DND-41 (cell line): Measurements from ENCODE around the gene UGDH.

Source experiments
- ATAC-seq: fragments of 200-7000 bp; cut with Tn5 transposase; 3 replicates; pipeline ENCODE4 v1.9.1; 2021; ENCODE audit warnings: low read depth; ENCODE audit not compliant: insufficient read depth
- DNase-seq: peaks from one replicate; pipeline ENCODE4 v3.0.0-alpha.2; 2020
- H2AFZ ChIP-seq: 2 replicates; pipeline ENCODE4 v1.6.0; 2012; ENCODE audit warnings: low read depth, low read length
- H3K27ac ChIP-seq: 2 replicates; pipeline ENCODE4 v1.5.1; 2012; ENCODE audit warnings: low read length, inconsistent platforms
- H3K27me3 ChIP-seq: fragments of 200-600 bp; sonication (generic); 2 replicates; pipeline ENCODE4 v1.6.0; 2012; ENCODE audit warnings: low read length, mild to moderate bottlenecking, inconsistent platforms; ENCODE audit not compliant: insufficient read depth, poor library complexity
- H3K36me3 ChIP-seq: 2 replicates; pipeline ENCODE4 v1.5.1; 2012; ENCODE audit warnings: low read length, inconsistent platforms; ENCODE audit not compliant: insufficient read depth
- H3K4me1 ChIP-seq: 2 replicates; pipeline ENCODE4 v1.5.1; 2012; ENCODE audit warnings: mild to moderate bottlenecking, low read length; ENCODE audit not compliant: insufficient read depth
- H3K4me2 ChIP-seq: 2 replicates; pipeline ENCODE4 v1.6.0; 2012; ENCODE audit warnings: mild to moderate bottlenecking, moderate library complexity, low read length, inconsistent platforms; ENCODE audit not compliant: insufficient read depth
- H3K4me3 ChIP-seq, 2 experiments: fragments of 200-600 bp in 1 of 2; shearing (Covaris generic) in 1 of 2; 2 replicates each; pipeline ENCODE4 v1.5.1; 2012 to 2016; ENCODE audit warnings: inconsistent platforms in 2 of 2, low read length in 2 of 2, mild to moderate bottlenecking in 2 of 2, low read depth in 1 of 2, moderate library complexity in 1 of 2
- H3K79me2 ChIP-seq: 2 replicates; pipeline ENCODE4 v1.6.0; 2012; ENCODE audit warnings: low read length, inconsistent platforms; ENCODE audit not compliant: insufficient read depth
- H3K9ac ChIP-seq: 2 replicates; pipeline ENCODE4 v1.6.0; 2012; ENCODE audit warnings: low read depth, mild to moderate bottlenecking, inconsistent platforms, low read length, moderate library complexity
- H3K9me3 ChIP-seq: 2 replicates; pipeline ENCODE4 v1.5.1; 2012; ENCODE audit warnings: low read length, moderate library complexity, mild to moderate bottlenecking, inconsistent platforms; ENCODE audit not compliant: insufficient read depth, severe bottlenecking
- H4K20me1 ChIP-seq: 2 replicates; pipeline ENCODE4 v1.6.0; 2012; ENCODE audit warnings: low read length; ENCODE audit not compliant: insufficient read depth
- CTCF ChIP-seq: IDR thresholded peaks from 2 replicates; pipeline ENCODE4 v1.5.1; 2012; ENCODE audit warnings: borderline replicate concordance, low read length, moderate library complexity, mild to moderate bottlenecking; ENCODE audit not compliant: poor library complexity, severe bottlenecking; ENCODE audit errors: extremely low read depth
- EZH2 ChIP-seq: IDR thresholded peaks from 3 replicates; pipeline ENCODE4 v1.6.1; 2012; ENCODE audit warnings: borderline replicate concordance, low read depth, mild to moderate bottlenecking, moderate library complexity, low read length, inconsistent platforms; ENCODE audit not compliant: severe bottlenecking

Gene UGDH

GRCh38 chr4:39571054-39571453 lies 43.8 kb upstream of the UGDH start:
- Histone ChIP-seq H4K20me1 (no peaks in the 10 kb centered on the region), H3K4me1 (no peaks in the 10 kb centered on the region), H3K79me2 (no peaks in the 10 kb centered on the region), H3K27ac (no peak overlapping the region), H3K9me3 (peaks cover under 1% of the 10 kb centered on the region), H3K27me3 (no peaks in the 10 kb centered on the region), H3K4me3 (no peak overlapping the region), H2AFZ (no peak overlapping the region), H3K9ac (no peak overlapping the region), H3K36me3 (no peaks in the 10 kb centered on the region), H3K4me2 (no peak overlapping the region)
- ATAC-seq (no peak), DNase-seq (no peak)
- no peak for TF ChIP-seq CTCF
- TF ChIP-seq EZH2, result no peak

GRCh38 chr4:39569209-39569608 lies 42.0 kb upstream of the UGDH start:
- no peak overlapping the region for H3K9ac ChIP-seq

GRCh38 chr4:39568805-39569204 lies 41.6 kb upstream of the UGDH start:
- no peaks in the 10 kb centered on the region for H3K36me3 ChIP-seq
- no peaks in the 10 kb centered on the region for H3K27me3 ChIP-seq
- TF ChIP-seq EZH2 (no peak), CTCF (no peak)
- ATAC-seq (no peak), DNase-seq (no peak)
- no peak overlapping the region for H3K27ac ChIP-seq
- H3K4me2 ChIP-seq, result no peak overlapping the region
- H3K4me1 ChIP-seq, result no peaks in the 10 kb centered on the region
- no peak overlapping the region for H3K4me3 ChIP-seq
- no peaks in the 10 kb centered on the region for H3K79me2 ChIP-seq
- peaks cover 3% of the 10 kb centered on the region for H3K9me3 ChIP-seq
- H3K9ac ChIP-seq, result no peak overlapping the region
- H4K20me1 ChIP-seq, result no peaks in the 10 kb centered on the region
- no peak overlapping the region for H2AFZ ChIP-seq

More at GRCh38 chr4:39569209-39569608, 42.0 kb upstream of the UGDH start:
- Histone ChIP-seq H4K20me1 (no peaks in the 10 kb centered on the region), H3K36me3 (no peaks in the 10 kb centered on the region), H3K27ac (no peak overlapping the region), H3K4me1 (no peaks in the 10 kb centered on the region), H3K27me3 (no peaks in the 10 kb centered on the region), H3K79me2 (no peaks in the 10 kb centered on the region), H3K4me3 (no peak overlapping the region), H2AFZ (no peak overlapping the region), H3K9me3 (peaks cover 3% of the 10 kb centered on the region), H3K4me2 (no peak overlapping the region)
- DNase-seq (no peak), ATAC-seq (no peak)
- TF ChIP-seq EZH2, result no peak
- no peak for TF ChIP-seq CTCF

GRCh38 chr4:39565878-39566600 lies 38.8 kb upstream of the UGDH start:
- Histone ChIP-seq H3K27ac (no peak overlapping the region), H4K20me1 (no peaks in the 10 kb centered on the region), H2AFZ (no peak overlapping the region), H3K4me3 (no peak overlapping the region), H3K9ac (no peak overlapping the region), H3K79me2 (no peaks in the 10 kb centered on the region), H3K4me1 (no peaks in the 10 kb centered on the region), H3K9me3 (peaks cover 3% of the 10 kb centered on the region), H3K36me3 (no peaks in the 10 kb centered on the region), H3K27me3 (no peaks in the 10 kb centered on the region), H3K4me2 (no peak overlapping the region)
- DNase-seq (no peak), ATAC-seq (no peak)
- TF ChIP-seq EZH2 (no peak), CTCF (no peak)
